T-helper 1 cell (primary cell): ENCODE results near the gene CDYL2.
"Not testable (repeated sequence)": the region's sequence is repeated elsewhere in the genome, so short reads cannot be mapped to it uniquely, and the experiment has no call there.

ENCODE experiments used
- DNase-seq, 5 donors: peaks; one replicate each; pipeline ENCODE4 v3.0.0-alpha.2; 2012 to 2020

CDYL2 gene

DNA sequence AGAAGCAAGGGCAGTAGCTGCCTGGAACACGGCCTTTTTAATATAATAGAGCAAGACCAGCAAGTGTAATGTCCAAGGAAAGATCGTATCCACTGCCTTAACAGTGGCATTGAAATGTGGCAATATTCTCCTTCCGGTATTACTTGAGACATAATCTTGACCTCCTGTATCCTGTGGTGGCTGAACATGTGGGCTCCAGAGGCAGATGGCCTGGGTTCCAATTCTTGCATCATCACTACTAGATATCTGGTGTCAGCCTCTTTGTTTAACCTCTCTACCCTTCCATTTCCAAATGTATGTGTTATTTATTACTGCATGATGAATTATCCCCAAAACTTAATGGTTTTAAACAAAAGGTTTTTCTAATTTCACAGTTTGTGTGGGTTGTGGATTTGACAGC, 3.5 kb upstream of the CDYL2 start:
- no peak for DNase-seq

DNA sequence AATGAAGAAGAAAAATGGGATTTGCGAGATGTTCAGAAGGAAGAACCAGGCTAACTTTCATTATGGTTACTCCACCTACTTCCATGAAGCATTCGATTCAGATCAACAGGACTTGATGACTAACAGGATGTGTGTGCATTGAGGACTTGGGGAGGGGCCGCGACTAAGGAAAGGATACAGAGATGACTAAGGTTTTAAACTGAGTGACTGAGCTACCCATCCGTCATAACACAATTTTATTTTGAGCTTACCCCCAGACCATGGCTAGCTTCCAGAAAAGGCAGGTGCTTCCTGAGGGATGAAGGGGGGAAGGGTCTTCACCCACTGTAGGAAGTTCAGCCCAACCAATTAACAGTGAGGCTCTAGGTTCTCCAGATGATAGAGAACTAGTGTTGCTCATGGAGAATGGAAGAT, 2.5 kb upstream of the CDYL2 start:
- DNase-seq, result peak in 2 of 5 donors; percentile 4 to 91

DNA sequence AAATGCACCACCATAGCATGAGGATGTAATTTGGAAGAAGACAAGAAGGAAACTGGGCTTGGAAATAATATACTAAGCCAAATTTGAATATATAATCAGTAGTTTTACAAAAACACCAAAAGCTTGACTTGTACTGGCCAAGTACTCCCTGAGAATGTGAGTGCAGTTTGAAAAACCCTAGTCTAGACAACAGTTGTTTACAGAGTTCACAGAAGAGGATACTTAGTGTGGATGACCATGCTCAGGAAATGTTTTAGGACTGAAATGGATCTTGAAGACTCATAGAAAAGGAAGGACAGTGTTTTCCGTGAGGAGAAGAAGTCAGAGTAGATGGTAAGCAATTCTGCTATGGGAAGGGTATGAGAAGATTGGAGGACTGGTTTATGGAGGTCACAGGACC, 1.9 kb upstream of the CDYL2 start:
- DNase-seq, result peak in 1 of 5 donors; percentile 2

DNA sequence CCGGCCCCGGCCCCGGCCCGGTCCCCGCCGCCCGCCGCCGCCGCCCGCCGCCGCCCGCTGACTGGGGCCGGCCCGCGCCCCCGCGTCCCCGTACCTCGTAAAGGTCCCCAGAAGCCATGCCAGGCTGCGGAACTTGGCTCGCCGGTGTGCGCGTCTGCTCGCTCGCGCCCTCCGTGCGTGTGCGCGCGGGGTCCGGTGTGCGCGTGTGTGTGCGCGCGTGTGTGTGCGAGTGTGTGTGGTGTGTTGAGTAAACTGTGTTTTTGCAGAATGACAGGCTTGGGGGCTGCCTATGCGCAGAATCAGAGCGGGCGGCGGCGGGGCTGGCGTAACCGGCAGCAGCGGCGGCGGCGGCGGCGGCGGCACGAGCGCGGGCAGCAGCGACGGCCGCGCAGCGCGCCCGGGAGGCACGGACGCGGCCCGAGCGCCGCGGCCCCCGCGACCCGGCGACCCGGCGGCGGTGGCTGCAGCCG, 307 bp downstream of the CDYL2 start:
- peak in 4 of 5 donors; percentile 8 to 75 (median 32) for DNase-seq

DNA sequence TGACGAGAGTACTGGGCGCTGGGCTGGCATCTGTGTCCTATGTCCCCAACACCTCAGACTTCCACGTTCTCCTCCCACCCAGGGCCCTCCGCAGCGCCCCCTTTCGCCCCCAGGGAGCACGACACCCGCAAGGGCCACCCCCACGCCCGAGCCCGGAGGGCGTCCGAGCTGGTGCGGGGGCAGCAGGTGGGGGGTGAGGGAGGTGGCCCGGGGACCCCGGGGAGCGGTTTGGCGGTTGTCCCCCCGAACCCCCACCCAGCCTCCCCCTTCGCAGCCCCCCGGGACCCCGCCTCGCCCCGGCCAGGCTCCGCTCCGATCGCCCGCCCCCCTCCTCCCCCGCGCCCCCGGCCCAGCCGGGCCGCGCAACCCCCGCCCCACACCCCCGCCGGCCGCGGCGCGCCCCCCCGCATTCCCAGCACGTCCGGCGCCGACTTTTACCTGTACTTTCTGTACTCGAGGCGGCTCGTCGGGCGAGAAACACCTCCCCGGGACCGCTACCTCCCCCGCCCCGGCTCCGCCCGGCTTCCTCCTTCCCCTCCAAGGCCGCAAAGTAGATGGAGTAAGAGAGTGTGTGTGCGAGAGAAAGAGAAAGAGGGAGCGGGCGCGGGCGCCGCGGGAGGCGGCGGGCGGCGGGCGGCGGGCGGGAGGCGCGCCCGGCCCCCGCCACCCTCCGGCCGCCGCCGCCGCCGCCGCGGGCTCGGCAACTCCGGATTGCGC, 901 bp downstream of the CDYL2 start:
- peak; percentile 7 to 57 (median 22) for DNase-seq

DNA sequence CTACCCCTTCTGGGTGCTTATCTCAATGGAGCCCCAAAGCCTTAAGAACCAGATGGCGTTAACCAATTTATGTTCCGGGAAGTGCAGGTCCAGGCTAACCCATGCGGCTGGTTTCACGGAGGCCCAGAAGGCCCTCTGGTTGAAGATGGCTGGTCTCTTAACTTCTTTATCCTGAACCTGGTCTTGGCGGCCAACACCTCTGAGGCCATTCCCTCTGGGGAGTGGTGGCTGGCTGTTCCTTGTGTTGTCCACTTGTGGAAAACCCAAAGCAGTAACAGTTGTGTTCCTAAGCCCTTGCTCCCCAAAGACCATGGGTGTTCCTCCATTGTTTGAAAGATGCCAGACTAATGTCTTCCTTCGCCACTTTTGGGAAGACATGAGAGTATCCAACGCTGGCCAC, 1.5 kb downstream of the CDYL2 start:
- DNase-seq, result no peak

DNA sequence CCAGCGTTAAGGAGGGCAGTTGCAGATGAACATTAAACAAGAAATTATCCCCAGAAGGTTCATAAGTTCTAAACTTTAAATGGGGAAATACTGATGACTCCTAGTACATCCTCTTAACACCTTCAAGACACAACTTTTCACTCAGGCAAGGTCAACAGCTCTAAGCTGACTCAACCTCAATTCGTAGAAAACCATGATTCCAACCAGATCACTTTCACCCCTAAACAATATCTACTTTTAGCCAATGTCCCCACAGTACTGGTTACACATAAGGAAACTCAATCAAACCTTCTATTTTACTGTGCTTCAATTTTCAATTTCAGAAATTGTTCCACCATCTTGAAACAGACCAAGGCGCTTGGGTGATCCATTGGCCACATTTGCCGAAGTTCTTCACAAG, 2.3 kb downstream of the CDYL2 start:
- peak in 1 of 5 donors; percentile 58 for DNase-seq

DNA sequence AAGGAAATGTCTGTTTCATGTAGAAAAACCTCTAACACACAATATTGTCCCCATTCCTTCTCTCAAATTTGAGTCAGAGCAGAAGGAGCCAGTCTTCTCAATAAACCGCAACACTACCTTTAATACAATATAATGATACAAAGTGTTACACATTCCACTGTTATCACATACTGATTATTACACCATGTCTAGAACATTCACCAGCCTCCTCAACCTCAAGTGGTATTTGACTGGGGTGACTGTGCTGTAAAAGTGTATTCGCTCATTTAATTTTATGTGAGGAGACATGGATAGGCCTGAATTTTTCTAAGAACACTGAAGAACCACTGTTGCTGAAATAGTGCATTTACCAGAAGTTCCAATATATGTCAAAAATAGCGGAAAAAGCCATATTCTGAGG, 10.3 kb downstream of the CDYL2 start:
- no peak for DNase-seq

DNA sequence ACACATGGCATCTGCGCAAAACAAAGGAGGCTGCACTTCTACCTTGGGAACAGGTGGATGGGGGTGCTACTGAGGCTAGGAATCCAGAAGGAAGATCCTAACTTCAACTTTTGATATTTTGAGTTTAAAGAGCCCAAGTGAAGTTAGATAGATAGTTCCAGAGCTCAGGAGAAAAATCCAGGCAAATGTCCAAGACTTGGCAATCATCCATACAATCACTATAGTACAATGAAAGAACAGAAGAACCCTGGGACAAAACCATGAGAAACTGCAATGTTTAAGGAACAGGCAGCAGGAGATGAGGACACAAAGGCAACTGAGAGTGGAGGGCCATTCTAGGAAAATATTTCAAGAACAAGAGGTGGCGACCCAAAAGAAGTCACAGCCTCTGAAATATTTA, 12.4 kb downstream of the CDYL2 start:
- DNase-seq, result no peak

DNA sequence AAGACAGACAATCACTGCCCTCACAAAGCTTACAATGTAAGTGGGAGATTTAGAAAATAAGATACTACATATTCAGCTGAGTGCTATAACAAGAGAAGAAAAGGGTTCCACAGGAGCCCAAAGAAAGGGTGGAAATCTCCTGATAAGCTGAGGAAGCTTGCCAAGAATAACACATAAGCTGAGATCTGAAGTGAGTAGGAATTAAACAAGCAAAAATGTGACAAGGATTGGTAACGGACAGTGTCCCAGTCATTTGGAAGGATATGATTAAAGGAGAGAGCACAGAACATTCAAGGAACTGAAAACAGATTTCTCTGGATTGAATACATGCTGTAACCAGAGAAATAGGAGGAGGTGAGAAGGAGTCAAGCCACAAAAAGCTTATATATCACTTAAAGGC, 13.0 kb downstream of the CDYL2 start:
- DNase-seq, result no peak

DNA sequence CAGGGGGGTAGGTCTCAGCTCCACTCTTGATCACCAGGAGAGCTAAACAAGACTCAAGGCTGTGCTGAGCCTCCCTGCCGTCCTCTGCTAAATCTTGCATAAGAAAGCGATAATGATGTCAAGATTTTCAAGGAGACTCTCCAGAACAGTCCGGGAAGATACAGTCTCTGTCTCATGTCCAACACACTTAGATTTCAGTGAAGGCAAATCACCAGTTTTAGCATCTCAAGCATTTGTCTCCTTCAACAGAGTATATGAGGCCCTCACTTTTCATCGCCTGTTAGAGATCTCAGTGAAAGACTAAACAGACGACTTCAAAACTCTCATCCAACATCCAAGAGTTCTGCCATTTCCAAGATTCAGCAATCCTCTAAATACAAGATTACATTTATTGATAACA, 13.6 kb downstream of the CDYL2 start:
- no peak for DNase-seq

DNA sequence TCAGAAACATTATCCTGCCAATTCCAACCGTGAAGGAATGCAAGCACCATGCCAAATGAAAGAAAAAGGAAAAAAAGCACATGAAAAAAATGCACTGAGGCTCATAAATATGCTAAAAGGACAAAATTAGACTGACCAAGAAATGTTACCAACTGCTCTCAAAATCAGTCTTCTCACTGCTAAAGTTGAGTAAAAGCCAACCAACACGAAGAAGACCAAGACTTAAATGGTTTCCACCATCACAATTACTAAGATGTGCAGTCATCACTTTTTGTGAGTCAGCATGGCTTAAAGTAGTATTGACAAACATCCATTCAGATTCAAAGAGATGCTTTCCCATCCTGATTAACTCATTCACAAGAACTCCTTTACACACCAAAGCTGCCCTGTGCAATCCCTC, 16.4 kb downstream of the CDYL2 start:
- DNase-seq, result no peak

DNA sequence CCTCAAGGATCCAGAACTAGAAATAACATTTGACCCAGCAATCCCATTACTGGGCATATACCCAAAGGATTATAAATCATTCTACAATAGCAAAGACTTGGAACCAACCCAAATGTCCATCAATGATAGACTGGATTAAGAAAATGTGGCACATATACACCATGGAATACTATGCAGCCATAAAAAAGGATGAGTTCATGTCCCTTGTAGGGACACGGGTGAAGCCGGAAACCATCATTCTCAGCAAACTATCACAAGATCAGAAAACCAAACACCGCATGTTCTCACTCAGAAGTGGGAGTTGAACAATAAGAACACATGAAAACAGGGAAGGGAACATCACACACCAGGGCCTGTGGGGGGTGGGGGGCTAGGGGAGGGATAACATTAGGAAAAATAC, 17.8 kb downstream of the CDYL2 start:
- DNase-seq, result not testable (repeated sequence)

DNA sequence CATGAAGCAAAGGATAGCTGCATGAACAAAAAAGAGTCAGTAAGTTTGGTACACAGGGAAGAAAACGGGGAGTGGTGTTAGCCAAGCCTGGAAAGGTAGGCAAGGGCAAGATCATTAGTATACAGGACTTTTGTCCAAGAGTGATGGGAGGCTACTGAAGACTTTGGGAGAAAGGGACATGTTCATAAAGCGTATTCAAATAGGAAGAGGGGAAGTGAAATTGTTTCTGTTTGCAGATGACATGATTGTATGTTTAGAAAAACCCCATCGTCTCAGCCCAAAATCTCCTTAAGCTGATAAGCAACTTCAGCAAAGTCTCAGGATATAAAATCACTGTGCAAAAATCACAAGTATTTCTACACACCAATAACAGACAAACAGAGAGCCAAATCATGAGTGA, 19.4 kb downstream of the CDYL2 start:
- no peak for DNase-seq

DNA sequence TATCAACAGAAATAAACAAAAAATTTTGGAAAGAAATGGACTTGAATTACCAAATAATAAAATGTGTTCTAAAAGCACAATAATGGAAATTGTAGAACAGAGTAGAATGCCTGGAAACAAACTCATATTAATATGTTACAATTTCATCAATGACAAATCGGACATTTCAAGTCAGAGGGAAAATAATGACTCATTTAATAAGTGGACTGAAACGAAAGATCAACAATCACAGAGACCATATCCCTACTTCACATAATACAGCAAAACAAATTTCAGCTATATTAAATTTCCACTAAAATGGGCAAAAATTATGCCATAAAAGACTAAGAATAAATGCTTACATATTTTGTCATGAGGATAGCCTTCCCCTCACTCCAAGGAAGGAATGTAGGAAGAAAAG, 25.7 kb downstream of the CDYL2 start:
- DNase-seq, result no peak

DNA sequence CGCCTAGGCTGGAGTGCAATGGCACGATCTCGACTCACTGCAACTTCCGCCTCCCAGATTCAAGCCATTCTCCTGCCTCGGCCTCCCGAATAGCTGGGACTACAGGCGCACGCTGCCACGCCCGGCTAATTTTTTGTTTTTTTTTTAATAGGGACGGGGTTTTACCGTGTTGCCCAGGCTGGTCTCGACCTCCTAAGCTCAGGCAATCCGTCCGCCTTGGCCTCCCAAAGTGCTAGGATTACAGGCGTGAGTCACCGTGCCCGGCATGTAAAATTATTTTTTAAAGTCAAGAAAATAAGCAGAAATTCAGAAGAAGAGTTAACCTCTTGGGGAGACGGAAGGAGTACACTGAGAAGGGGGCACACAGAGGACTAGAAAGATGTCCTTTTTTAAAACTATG, 27.5 kb downstream of the CDYL2 start:
- DNase-seq, result no peak

DNA sequence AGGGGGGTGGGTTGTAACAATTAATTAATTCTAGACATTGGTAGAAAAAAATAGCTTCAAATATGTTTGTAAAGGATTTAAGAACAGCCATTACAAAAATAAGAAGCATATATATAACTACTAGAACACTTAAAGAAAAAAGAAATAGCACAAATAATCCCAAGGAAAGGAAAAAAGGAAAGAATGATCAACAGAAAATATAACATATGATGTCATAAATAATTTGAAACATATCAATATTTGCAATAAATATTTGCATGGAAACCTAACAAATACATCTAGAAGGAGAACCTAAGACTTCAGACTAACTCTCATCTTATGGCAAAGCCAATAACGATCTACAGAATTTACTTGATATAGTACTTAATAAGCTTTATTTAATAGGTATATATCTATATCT, 28.9 kb downstream of the CDYL2 start:
- no peak for DNase-seq

DNA sequence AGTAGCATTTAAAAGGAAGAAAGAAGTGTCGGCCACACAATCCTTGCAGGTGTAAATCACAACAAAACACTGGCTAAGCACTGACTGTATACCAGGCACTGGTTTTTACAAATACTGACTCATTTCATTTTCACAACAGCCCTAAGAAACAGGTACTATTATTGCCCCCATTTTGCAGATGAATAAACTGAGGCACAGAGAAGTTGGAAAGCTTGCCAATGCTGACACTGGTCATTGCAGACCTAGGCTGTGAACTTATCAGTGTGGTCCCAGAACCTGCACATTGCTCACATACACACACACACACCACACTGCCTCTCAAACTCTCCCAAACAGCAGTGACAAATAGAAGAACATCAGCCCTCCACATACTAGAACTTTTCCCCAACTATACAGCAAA, 37.6 kb downstream of the CDYL2 start:
- DNase-seq, result no peak

DNA sequence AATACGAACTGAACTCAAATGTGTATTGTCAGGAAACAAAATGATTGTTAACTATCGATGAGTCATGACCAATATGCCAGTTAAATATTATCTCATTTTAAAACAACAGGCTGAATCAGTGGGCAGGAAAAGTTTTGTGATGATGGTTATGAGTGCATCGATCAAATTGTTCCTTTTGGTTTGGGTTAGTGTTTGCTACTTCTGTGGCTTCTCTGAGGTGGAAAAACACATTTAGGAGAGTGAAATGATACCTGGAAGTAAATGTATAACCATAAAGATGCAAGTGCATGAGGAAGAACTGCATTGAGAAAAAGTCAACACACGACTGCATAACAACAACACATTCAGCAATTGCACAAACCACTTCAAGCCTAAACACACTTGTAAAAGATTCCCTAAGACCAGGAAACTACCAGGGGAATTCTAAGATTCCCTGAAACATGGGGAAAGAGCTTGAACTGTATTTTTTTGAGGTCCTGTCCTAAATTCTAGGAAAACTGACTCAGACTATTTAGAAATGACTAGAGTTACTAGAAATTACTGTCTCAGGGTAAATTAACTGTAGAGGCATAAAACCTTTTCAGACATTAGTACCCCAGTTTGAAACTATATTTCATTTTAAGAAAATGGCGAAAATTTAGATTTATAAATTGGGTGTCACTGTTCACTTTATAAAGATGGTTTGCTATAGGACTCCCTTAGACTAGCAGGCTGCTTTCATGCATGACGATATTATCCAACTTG, 44.8 kb downstream of the CDYL2 start:
- DNase-seq, result peak in 1 of 5 donors; percentile 55

DNA sequence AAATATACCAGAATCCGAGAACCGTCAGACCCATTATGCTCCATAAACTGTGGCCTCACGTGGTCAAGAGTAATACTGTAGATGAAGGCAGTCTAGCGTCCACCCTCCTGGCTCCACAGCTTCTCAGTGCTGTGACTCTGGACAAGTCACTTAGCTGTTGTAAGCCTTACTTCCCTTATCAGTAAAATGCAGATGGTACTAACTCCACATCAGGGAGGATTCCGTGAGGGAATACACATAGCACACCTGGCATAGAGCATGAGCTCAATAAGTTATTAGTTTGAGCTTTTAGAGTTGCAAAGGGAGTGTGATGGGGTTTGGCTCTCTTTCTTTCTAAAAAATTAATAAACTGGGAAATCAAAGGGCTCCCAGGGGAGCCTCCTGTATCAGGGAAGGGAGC, 49.9 kb downstream of the CDYL2 start:
- DNase-seq, result no peak

DNA sequence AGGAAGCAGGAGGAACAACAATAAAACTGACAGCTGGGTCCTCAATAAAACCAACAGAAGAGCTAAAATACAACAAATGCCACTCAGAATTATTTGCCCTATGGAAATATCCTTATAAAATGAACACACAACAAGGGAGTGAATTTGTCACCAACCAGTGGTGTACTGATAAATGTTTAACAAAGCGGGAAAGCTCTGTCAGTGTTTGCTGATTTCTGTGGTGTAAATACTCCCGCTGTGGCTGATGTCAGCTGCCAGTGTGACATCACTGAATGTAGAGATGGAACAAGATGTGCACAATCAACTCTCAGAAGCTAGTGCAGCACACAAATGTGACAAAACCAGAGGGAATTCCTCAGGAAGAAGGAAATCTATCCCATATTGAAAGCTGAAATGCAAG, 51.9 kb downstream of the CDYL2 start:
- DNase-seq, result no peak

DNA sequence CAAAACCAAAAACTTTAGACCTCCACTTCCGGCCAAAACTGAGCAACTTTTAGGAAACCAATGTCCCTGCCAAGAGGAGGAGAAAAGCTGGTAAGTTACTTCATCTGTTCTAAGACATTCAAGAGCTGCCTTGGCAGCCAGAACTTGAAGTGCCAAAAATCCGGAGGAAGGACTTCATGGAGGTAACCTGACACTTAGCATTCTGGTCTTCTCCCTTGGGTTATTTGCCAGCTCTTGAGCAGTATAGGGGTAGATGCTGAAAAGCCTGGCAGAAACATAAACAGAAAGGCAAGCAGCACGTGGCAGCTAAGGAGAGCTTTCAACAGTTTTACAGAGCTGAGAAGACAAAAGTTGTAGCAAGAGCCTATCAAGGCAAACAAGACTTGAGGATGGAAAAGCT, 53.2 kb downstream of the CDYL2 start:
- DNase-seq, result no peak

DNA sequence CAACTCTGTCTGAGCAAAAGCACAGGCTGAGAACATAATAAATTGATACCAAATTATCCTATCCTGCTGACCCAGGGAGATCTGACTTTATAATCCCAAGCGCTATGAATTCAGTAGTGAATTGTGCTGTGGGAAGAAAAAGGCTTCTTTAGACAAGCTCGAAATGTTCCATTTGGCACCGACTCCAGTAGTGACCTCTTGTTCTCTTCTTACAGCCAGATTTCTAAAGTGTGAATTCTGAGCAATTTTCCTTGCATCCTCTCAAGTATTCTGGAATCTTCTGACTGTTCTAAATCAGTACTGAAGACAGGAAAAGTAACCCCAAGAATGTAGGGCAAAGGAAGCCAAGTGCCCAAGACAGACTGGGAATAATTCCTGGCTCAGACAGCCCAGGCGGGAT, 58.2 kb downstream of the CDYL2 start:
- no peak for DNase-seq

DNA sequence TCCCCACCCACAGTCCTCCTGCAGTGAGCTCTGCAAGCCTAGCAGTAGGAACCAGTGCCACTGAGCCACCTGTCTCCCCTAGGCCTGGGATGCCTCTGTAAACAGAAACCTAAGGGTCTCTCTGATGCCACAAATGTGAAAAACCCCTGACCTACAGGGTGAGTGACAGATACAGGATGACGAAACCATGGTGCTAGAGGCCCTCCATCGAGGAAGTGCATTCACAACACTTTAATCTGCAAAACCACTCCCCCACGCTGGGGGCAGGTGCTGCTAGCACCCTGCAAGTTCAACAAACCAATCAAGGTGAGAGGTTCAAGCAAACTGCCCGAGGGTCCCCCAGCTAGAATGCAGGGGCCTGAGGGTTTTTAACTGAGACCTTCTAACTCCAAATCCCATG, 59.5 kb downstream of the CDYL2 start:
- DNase-seq, result peak in 1 of 5 donors; percentile 32
